ENCODE results near the gene KDM4B.

The KDM4B gene

DNA sequence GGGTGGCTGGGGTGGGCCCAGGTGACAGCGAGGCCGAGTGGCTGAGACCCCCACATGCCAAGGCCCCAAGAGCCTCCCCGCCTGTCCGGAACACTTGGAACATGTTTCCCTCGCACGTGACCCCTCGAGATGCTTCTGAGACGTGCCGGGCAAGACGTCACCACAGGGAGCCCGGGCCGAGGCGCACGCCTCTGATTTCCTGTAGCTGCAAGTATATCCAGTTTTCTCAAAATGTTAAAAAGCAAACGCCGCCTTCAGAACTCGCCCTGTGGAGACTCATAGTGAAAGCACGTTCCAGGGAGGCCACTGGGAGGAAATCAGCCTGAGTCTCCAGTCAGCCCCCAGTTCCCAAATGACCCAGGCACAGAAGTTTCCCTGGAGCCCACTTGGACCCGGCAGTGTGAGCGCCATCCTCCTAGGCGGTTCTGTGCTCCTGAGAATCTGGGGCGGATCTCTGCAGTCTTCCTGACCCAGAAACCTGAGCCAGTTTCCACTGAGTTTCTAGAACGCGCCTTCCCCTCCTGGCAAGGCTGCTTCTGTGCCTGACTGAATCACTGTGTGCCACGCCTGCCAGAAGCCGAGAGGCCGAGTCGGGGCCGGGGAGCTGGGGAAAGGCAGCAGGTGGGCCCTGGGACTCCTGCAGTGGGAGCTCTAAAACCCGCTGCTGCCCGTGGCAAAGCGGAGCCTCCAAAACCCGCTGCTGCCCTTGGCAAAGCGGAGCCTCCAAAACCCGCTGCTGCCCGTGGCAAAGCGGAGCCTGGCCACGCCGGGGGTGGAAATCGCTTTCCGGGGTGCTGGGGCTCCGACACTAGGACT lies 179.3 kb downstream of the KDM4B start:
- Histone ChIP-seq H3K9me3 (ENCODE audit: control insufficient read depth, insufficient read depth, low read length) (no peaks in the 10 kb centered on the region), H3K9ac (ENCODE audit: low read depth, low read length) (no peak overlapping the region), H3K36me3 (ENCODE audit: insufficient read depth, low read length) (no peaks in the 10 kb centered on the region), H3K4me1 (ENCODE audit: insufficient read depth, low read length) (peaks cover 6% of the 10 kb centered on the region; the same call in 1 of the 2 replicates)

DNA sequence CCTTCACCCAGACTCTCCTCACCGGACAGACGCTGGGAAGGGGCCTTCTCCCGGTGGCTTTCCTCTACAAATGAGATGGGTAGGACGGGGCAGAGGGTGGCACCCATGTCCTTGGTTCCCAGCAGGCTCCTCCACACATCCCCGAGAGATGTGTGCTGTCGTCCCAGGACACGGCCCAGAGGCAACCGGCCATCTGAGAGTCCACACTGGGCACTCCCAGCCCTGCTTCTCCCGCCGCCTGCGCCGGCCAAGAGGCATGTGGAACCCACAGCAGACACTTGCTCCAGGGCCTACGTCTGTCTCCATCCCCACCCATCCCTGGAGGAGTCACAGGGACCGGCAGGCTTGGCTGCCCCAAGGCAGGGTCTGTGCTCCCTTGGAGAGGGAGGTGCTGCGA lies 179.9 kb downstream of the KDM4B start:
- H3K9ac ChIP-seq (ENCODE audit: low read depth, low read length) = no peak overlapping the region
- no peaks in the 10 kb centered on the region for H3K9me3 ChIP-seq (ENCODE audit: control insufficient read depth, insufficient read depth, low read length)
- H3K36me3 ChIP-seq (ENCODE audit: insufficient read depth, low read length) = no peaks in the 10 kb centered on the region
- H3K4me1 ChIP-seq (ENCODE audit: insufficient read depth, low read length) = peaks cover 6% of the 10 kb centered on the region; the same call in 1 of the 2 replicates

DNA sequence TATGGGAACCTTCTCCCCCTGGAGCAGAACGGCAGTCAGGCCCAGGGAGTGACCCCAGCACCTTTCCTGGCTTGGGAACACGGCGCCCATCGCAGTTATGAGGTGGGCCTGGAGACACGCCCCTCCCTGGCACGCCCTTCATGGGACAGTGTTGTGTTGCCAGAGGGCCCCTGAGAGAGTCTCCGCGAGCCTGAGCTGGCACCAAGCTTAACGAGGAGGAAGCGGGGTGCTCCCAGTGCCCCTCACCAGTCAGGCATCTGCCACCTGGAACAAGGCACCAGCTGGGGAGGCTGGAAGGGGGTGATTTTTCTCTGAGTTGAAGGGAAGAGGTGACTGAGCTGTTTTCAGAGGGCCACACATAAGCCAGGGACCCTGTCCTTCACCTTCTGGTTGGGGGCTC lies 180.6 kb downstream of the KDM4B start:
- Histone ChIP-seq H3K36me3 (ENCODE audit: insufficient read depth, low read length) (no peaks in the 10 kb centered on the region), H3K9ac (ENCODE audit: low read depth, low read length) (no peak overlapping the region), H3K9me3 (ENCODE audit: control insufficient read depth, insufficient read depth, low read length) (no peaks in the 10 kb centered on the region), H3K4me1 (ENCODE audit: insufficient read depth, low read length) (peaks cover 6% of the 10 kb centered on the region; the same call in 1 of the 2 replicates)

DNA sequence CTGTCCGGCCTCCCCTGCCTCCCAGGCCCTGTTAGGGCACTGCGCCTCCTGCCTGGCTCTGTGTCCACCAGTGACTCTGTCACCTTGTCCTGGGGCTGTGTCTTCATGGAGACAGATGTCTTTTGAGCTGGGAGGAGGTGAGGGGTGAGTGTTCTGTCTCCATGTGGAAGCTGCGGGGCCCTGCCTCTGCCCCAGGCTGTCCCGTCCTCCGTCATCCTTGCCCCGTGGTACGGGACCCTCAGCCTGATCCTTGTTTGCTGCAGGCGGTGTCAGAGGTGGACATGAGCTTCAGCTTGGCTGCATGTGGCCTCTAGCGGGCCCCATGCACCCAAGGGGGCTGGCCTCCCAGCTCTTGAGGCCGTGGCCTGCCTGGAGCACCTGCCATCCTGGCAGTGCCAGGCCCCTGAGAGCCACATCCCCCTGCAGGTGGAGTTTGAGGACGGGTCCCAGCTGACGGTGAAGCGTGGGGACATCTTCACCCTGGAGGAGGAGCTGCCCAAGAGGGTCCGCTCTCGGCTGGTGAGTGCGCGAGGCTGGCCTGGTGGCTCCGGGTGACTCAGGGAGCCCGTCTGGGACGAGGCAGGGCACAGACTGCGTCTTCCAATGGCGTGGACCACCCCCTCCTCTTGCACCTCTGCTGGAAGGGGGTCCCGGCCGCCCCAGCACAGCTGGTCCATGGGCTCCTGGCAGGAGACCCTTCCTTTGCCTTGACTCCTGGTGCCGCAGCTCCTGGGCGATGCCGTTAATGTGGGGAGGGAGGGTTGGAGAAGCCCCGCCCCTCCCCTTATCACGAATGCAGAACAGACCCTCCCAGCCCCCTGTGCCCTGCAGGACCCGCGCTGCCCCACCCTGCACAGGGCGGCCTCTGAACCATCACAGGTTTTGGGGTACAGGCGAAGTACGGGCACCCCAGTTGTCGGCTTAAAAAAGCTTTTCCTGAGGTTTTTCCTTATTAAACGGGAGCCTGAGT lies 181.3 kb downstream of the KDM4B start:
- H3K36me3 ChIP-seq (ENCODE audit: insufficient read depth, low read length) = no peaks in the 10 kb centered on the region
- H3K9ac ChIP-seq (ENCODE audit: low read depth, low read length) = no peak overlapping the region
- no peaks in the 10 kb centered on the region for H3K9me3 ChIP-seq (ENCODE audit: control insufficient read depth, insufficient read depth, low read length)
- peaks cover 6% of the 10 kb centered on the region; the same call in 1 of the 2 replicates for H3K4me1 ChIP-seq (ENCODE audit: insufficient read depth, low read length)

DNA sequence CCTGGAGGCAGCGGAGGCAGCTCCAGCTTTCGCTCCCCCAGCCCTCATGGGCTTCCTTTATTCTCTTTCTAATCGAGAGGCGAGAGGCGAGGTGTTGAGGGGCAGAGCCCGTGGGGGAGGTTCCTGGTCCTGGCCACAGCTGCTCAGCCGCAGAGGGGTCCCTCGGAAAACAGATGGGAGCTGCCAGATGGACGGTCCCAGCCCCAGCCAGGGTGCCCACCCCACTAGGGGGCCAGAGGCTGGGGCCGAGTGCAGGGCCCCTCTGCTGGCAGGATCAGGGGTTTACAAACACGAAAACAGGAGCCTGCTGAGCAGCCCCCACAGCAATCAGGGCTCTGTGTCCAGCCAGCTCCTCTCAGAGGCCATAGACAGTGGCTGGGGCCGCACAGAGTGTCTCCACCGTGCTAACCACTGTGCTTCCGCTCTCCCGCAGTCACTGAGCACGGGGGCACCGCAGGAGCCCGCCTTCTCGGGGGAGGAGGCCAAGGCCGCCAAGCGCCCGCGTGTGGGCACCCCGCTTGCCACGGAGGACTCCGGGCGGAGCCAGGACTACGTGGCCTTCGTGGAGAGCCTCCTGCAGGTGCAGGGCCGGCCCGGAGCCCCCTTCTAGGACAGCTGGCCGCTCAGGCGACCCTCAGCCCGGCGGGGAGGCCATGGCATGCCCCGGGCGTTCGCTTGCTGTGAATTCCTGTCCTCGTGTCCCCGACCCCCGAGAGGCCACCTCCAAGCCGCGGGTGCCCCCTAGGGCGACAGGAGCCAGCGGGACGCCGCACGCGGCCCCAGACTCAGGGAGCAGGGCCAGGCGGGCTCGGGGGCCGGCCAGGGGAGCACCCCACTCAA lies 182.2 kb downstream of the KDM4B start:
- Histone ChIP-seq H3K4me1 (ENCODE audit: insufficient read depth, low read length) (peaks cover 6% of the 10 kb centered on the region; the same call in 1 of the 2 replicates), H3K9ac (ENCODE audit: low read depth, low read length) (no peak overlapping the region), H3K36me3 (ENCODE audit: insufficient read depth, low read length) (no peaks in the 10 kb centered on the region), H3K9me3 (ENCODE audit: control insufficient read depth, insufficient read depth, low read length) (no peaks in the 10 kb centered on the region)

DNA sequence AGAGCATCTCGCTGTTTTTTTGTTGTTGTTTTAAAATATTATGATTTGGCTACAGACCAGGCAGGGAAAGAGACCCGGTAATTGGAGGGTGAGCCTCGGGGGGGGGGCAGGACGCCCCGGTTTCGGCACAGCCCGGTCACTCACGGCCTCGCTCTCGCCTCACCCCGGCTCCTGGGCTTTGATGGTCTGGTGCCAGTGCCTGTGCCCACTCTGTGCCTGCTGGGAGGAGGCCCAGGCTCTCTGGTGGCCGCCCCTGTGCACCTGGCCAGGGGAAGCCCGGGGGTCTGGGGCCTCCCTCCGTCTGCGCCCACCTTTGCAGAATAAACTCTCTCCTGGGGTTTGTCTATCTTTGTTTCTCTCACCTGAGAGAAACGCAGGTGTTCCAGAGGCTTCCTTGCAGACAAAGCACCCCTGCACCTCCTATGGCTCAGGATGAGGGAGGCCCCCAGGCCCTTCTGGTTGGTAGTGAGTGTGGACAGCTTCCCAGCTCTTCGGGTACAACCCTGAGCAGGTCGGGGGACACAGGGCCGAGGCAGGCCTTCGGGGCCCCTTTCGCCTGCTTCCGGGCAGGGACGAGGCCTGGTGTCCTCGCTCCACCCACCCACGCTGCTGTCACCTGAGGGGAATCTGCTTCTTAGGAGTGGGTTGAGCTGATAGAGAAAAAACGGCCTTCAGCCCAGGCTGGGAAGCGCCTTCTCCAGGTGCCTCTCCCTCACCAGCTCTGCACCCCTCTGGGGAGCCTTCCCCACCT lies 183.3 kb downstream of the KDM4B start:
- Histone ChIP-seq H3K9ac (ENCODE audit: low read depth, low read length) (no peak overlapping the region), H3K4me1 (ENCODE audit: insufficient read depth, low read length) (peaks cover 6% of the 10 kb centered on the region; the same call in 1 of the 2 replicates), H3K36me3 (ENCODE audit: insufficient read depth, low read length) (no peaks in the 10 kb centered on the region), H3K9me3 (ENCODE audit: control insufficient read depth, insufficient read depth, low read length) (no peaks in the 10 kb centered on the region)

DNA sequence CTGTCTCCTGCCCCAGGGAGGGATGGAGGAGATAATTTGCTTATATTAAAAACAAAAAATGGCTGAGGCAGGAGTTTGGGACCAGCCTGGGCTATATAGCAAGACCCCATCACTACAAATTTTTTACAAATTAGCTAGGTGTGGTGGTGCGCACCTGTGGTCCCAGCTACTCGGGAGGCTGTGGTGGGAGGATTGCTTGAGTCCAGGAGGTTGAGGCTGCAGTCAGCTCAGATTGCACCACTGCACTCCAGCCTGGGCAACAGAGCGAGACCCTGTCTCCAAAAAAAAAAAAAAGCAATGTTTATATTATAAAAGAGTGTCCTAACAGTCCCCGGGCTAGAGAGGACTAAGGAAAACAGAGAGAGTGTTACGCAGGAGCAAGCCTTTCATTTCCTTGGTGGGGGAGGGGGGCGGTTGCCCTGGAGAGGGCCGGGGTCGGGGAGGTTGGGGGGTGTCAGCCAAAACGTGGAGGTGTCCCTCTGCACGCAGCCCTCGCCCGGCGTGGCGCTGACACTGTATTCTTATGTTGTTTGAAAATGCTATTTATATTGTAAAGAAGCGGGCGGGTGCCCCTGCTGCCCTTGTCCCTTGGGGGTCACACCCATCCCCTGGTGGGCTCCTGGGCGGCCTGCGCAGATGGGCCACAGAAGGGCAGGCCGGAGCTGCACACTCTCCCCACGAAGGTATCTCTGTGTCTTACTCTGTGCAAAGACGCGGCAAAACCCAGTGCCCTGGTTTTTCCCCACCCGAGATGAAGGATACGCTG lies 184.0 kb downstream of the KDM4B start:
- no peak overlapping the region for H3K9ac ChIP-seq (ENCODE audit: low read depth, low read length)
- peaks cover 6% of the 10 kb centered on the region; the same call in 1 of the 2 replicates for H3K4me1 ChIP-seq (ENCODE audit: insufficient read depth, low read length)
- H3K36me3 ChIP-seq (ENCODE audit: insufficient read depth, low read length) = no peaks in the 10 kb centered on the region
- no peaks in the 10 kb centered on the region for H3K9me3 ChIP-seq (ENCODE audit: control insufficient read depth, insufficient read depth, low read length)

DNA sequence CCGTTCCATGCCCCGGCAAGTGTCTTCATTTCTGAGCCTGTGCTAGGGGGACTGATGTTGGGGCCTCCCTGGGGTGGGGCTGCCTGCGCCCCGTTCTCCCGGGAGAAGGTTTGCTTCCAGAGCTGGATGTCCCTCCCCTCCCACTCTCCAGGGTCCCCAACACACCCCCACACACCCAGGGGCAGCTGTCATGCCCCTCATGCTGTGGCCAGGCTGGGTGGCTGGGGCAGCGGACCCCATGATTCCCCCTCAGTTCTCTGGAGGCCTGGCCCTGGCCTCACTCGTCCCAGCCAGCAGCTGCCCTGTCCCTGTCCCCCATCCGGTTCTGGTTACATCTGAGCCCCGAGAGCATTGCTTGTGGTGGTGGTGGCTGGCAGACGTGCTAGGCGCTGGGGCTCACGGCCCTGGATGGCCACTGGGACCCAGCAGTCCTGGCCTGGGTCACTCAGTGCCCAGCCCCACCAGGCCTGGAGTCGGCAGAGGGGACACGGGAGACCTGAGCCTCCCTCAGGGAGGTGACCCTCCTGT lies 184.8 kb downstream of the KDM4B start:
- peaks cover 6% of the 10 kb centered on the region; the same call in 1 of the 2 replicates for H3K4me1 ChIP-seq (ENCODE audit: insufficient read depth, low read length)
- H3K9ac ChIP-seq (ENCODE audit: low read depth, low read length) = no peak overlapping the region
- no peaks in the 10 kb centered on the region for H3K36me3 ChIP-seq (ENCODE audit: insufficient read depth, low read length)
- H3K9me3 ChIP-seq (ENCODE audit: control insufficient read depth, insufficient read depth, low read length) = no peaks in the 10 kb centered on the region

DNA sequence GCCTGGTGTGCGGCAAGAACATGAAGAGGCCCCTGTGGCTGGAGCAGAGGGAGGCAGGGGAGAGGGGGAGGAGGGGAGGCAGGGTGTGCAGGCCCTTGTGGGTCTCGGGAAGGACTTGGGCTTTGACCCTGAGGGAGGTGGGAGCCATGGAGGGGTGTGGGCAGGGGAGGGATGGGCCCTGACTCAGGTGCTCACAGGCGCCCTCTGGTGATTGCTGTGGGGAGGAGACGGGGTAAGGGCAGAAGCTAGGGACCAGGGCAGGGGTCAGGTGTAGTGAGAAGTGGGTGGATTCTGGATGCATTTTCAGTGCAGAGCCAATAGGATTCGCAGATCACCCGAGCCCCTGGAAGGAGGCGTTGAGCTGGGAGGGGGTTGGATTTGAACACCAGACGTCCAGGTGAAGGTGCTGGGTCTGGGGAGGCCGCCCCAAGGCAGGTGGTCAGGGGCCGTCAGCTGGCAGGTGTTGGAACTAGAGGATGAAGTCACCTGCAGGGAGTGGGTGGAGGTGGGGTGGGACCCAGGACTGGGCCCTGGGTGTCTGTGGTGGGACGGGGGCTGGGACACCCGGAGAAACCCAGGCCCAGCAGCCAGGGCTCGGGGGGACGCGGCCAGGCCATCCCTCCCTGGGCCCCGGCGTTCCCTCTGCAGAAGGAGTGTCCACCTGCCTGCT lies 185.4 kb downstream of the KDM4B start:
- H3K4me1 ChIP-seq (ENCODE audit: insufficient read depth, low read length) = peaks cover 6% of the 10 kb centered on the region; the same call in 1 of the 2 replicates
- H3K36me3 ChIP-seq (ENCODE audit: insufficient read depth, low read length) = no peaks in the 10 kb centered on the region
- no peak overlapping the region for H3K9ac ChIP-seq (ENCODE audit: low read depth, low read length)
- no peaks in the 10 kb centered on the region for H3K9me3 ChIP-seq (ENCODE audit: control insufficient read depth, insufficient read depth, low read length)

DNA sequence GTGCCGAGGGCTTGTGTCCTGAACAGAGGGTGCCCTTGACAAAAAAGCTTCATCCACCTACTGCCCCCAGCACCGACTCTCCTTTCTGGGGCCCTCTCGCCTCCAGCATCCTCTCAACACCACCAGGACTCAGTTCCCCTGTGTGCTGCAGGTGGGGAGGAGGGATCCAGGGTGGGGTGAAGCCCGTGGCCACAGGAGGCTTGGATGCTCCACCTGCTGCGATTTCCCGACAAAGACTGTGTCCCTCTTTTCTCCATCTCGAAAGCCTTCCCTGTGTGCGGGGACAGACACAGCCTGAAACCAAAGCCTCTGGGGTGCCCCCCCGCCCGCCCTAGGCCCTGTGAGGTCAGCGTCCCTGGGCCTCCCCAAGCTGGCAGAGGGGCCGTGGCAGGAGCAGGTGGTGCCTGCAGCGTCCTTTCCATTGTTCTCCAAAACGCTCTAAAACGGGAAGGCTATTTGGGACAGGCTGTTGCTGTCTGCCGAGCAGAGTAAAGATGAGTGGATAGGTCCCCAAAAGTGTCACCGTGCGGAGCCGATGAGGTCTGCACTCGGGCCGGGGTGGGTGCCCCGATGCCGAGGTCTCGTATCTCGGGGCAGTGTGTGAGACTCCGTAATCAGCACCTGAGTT lies 186.0 kb downstream of the KDM4B start:
- no peak overlapping the region for H3K9ac ChIP-seq (ENCODE audit: low read depth, low read length)
- no peaks in the 10 kb centered on the region for H3K36me3 ChIP-seq (ENCODE audit: insufficient read depth, low read length)
- H3K4me1 ChIP-seq (ENCODE audit: insufficient read depth, low read length) = peaks cover 6% of the 10 kb centered on the region; the same call in 1 of the 2 replicates
- H3K9me3 ChIP-seq (ENCODE audit: control insufficient read depth, insufficient read depth, low read length) = no peaks in the 10 kb centered on the region

DNA sequence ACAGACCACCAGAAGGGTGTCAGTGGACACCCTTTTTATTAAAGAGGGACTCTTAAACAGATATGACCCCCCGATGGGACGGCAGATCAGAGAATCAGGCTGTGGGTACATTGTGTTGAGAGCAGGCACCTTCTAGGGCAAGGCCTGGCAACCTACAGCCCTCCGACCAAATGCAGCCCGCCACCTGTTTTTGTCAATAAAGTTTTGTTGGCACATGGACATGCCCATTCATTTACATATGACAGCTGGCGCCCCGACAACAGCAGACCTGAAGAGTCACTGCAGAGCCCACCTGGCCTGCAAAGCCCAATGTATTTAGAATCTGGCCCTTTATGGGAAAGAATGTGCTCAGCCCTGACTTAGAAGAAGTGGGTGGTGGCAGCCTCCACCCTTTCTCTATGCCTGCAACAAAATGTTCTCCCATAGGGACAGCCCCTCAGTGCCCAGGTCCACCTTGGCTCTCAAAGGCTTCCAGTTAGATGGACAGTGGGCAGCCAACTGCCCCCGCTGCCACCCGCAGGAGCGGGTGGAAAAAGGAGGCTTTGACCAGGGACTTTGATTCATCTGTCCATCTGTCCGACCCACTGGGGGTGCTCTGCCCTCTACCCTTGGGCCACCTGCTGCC lies 186.8 kb downstream of the KDM4B start:
- Histone ChIP-seq H3K36me3 (ENCODE audit: insufficient read depth, low read length) (no peaks in the 10 kb centered on the region), H3K9me3 (ENCODE audit: control insufficient read depth, insufficient read depth, low read length) (no peaks in the 10 kb centered on the region), H3K4me1 (ENCODE audit: insufficient read depth, low read length) (peaks cover 4% of the 10 kb centered on the region; the same call in 1 of the 2 replicates), H3K9ac (ENCODE audit: low read depth, low read length) (no peak overlapping the region)

Measured in ES-I3 (cell line).